GM18519 (cell line): ENCODE results near the gene ACVRL1.

ENCODE experiments used
- ATAC-seq: cut with Tn5 transposase; IDR thresholded peaks from one replicate; pipeline ENCODE4 v1.9.1; 2021; ENCODE audit warnings: mild to moderate bottlenecking, moderate library complexity; ENCODE audit not compliant: unreplicated experiment, low FRiP score

The ACVRL1 gene

DNA sequence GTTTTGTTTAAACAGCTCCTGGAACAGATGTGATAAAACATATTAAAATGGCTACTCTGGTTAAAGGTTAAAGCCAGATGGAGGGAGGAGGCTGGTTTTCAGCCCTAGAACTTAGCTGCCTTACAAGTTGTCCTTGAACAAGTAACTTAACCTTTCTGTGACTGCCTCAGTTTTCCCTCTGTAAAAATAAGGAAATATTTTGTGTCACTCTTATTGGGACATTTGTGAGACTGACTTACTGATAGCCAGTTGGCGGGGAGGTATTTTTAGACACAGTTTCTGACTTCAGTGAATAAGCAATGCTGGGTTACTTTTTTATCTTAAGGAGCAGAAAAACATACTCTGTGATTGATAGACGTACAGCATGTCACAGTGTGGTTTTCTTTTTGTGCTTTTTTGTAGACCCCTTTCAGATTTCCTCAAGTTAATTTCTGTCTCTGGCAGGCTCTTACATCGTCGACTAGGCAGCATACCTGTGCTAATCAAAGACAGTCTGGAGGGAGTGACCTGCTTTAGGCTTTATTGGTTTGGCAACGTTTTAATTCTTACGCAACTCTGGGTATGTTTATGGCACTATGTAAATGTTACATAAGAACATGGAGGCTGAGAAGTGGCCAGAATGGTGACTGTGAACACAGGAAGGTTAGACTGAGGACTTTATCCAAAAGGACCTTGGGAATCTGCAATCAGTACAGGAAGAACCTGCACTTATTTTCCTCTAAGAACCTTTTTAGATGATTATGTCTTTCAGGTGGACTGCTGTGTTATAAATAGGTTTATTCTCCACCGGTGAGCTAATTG, 47.5 kb downstream of the ACVRL1 start:
- no peak for ATAC-seq

DNA sequence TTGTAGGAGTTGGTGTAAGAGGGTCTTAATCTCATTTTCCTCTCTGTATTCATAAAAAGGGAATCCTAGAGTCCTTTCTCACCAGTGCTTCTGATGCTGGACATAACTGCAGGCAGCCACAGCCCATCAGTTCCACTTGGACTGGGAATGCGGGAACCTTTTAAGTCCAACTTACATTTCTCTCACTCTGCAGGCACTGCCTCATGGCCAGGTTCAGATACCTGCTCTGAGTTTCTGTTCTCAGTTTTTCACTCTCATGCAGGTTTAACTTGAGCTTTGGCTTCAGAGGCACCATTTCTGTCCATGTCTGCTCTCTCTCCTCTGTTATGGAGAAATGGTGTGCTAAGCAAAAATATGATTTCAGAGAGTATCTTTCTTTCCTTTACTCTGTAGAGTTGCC, 48.4 kb downstream of the ACVRL1 start:
- no peak for ATAC-seq

DNA sequence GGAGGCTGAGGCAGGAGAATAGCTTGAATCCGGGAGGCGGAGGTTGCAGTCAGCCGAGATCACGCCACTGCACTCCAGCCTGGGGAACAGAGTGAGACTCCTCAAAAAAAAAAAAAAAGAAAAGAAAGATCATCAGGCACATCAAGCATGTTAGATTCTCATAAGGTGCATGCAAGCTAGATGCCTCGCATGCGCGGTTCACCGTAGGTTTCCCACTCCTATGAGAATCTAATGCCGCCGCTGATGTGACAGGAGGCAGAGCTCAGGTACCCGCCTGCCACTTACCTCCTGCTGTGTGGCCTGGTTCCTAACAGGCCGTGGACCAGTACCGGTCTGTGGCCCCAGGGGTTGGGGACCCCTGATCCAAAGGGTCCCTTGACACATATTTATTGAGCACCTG, 51.2 kb downstream of the ACVRL1 start:
- no peak for ATAC-seq

DNA sequence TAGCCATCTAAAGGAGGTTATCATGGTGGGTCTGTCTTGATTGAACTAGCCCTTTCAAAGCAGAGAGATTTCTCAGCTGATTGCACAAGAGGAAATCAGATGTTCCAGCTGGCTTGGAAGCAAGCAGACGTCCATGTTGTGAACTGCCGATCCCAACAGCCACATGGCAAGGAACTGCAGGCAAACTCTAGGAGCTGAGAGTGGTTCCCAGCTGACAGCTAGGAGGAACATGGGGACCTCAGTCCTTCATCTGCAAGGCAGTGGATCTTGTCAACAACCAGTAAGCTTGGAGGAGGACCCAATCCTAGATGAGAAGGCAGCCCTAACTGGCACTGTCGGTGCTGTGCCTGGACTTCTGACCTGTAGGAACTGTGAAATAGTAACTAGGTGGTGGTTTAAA, 51.9 kb downstream of the ACVRL1 start:
- ATAC-seq: no peak

DNA sequence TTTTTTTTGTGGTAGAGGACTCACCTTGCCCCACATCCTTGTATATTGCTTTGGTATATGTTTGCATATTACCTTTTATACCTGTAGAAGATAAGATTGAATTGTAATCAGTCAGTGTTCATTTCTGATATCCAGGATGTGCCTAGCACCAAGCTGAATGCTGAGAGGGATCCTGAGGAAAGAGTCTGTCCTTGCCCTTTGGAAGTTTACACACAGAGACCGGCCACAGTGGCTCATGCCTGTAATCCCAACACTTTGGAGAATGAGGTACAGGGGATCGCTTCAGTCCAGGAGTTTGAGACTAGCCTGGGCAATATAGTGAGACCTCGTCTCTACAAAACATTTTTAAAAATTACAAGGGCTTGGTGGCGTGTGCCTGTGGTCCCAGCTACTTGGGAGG, 52.6 kb downstream of the ACVRL1 start:
- no peak for ATAC-seq

DNA sequence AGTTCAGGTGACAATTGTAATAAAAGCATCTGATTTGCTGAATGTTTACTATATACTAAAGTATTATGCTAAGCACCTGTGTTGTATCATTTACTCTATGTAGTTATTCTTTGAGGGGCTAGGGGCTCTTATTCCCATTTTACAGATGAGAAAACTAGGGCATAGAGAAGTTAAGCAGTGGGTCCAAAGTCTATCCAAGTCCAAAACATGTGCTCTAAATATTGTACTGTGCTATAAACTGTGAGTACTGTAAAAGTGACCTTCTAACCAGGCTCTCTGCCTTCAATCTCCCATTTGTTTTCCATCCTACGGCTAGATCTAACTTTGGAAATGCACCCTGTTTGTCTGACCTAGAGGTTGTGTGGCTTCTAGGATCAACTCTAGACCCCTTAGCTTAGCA, 53.2 kb downstream of the ACVRL1 start:
- no peak for ATAC-seq

DNA sequence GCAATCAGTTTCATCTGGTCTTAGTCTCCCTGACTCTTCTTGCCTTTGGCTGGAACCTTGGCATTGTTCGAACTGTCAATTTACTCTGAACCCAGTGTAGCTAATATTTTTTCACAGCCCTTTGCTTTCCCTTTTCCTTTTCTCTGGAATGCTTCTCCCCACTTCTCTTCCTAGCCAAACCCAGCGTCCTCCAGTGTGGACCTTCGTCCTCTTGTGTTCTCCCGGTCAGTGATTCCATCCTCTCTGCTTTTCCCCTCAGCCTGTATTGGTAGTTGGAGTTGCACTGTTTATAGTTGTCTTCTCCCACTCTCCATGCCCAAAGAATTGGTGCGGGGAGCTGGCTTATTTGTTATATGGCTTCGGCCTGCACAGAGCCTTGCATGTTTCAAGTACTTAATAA, 53.6 kb downstream of the ACVRL1 start:
- no peak for ATAC-seq

DNA sequence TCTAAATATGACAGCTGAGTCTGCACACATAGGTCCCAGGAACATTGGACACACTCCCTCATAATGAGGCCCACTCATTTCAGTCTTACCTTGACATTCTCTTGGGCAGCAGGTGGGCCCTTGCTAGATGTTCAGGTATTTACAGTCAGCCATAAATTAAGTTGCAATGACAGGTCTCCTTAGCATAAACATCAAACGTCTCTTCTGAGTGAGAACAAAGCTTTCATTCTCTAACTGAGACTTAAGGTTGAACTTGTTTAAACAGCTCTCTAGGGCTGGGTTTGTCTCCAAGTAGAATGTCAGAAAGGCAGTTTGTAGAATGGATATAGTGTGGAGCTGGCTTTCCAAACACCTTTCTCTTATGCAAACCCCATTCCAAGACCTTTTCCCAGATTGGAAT, 54.5 kb downstream of the ACVRL1 start:
- no peak for ATAC-seq

DNA sequence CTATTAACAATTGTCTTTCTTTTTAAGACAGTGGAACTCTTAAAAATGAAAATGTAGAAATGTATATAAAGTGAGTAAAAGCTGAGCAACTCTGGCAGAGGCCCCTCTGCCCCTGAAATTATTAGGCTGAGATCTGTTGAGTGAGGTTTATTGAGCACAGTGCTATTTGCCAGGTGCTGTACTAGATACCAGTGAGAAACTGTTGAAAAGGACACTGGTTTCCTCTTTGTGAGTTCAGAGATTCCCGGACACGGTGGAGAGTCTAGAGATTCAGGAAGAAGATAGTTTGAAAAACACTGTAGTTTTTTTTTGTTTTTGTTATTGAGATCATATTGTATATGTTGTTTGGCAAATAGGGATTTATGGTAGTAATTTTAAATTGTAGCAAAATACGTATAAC, 55.4 kb downstream of the ACVRL1 start:
- no peak for ATAC-seq

DNA sequence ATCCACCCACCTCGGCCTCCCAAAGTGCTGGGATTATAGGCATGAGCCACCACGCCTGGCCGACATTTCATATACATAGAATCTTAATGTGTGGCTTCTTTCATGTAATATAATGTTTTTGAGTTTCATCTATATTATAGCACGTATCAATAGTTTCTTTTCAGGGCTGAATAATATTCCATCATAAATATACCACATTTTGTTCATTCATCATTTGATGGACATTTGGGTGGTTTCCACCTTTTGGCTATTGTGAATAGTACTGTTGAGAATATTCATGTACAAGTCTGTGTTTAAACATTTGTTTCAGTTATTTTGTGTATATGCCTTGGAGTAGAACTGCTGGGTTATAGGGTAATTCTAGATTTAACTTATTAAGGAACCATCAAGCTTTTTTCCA, 56.2 kb downstream of the ACVRL1 start:
- ATAC-seq: no peak

DNA sequence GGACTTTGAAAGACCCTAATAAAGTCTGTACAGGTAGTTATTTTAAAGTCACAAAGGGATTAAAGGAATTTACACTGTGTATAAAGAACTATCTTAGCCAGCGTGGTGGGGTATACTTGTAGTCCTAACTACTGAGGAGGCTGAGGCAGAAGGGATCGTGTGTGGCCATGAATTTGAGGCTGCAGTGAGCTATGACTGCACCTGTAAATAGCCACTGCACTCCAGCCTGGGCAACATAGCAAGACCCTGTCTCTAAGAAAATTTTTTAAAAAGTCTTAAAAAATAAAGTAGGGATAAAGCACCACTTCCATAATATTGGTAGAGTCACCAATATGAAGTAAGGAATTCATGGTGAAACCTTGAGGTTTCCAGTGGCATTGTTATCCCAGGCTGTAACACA, 62.3 kb downstream of the ACVRL1 start:
- no peak for ATAC-seq

DNA sequence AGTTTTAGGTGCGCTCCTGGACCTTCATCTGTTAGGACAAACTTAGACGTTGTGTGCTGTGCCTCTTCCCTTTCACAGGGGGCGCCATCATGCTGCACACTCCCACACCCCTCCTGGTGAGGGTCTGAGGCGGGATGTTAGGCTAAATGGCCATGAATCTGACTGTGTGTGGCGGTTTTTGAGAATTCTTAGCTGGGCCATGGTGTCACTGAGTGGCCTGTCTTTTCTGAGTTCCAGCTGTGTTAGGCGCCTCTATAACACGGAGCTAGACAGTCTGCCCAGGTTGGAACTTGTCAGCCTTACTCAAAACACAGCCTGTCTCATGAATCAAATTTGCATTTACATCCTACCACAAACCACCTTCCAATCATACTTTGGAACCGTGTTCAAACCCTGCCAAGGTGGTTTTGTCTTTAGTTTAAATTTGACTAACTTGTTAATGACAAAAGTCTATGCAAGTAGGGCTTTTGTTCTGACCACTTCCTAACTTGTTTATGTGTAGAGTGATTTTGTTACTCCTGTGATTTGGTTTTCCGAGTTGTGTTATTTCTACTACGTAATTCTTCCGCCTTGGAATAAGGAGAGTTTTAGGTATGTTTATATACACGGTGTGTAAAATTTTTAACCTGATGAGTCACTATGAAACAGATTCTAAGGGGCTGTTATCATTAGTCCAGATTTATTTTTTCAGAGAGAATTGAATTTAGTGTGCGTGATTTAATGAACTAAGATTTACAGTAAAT, 63.8 kb downstream of the ACVRL1 start:
- peak; percentile 84 for ATAC-seq

DNA sequence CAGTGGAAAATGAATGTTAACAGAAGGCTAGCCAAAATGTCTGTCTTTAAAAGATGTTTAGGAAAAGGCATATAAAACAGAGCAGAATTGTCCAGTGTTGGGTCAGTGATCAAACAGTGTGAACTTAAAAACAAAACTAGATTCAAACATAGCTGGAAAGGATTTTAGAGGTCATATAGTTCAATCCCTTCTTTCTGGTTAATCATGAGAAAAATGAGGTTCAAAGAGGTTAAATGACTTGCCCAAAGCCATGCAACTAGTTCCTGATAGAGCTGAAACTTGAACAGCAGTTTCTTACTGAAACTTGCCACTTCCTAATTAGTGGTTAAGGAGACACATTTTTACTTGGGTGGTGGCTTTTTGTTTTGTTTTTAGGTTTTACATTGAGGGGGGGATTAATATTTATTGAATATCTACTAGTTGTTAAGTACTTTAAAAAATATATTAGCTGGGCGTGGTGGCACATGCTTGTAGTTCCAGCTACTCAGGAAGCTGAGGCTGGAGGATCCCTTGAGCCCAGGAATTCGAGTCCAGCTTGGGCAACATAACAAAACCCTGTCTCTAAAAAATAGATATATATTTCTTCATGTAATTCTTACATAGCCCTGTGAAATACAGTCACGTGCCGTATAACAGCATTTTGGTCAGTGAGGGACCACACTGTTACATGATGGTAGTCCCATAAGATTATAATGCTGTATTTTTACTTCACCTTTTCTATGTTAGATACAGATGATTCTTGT, 64.5 kb downstream of the ACVRL1 start:
- ATAC-seq: no peak

DNA sequence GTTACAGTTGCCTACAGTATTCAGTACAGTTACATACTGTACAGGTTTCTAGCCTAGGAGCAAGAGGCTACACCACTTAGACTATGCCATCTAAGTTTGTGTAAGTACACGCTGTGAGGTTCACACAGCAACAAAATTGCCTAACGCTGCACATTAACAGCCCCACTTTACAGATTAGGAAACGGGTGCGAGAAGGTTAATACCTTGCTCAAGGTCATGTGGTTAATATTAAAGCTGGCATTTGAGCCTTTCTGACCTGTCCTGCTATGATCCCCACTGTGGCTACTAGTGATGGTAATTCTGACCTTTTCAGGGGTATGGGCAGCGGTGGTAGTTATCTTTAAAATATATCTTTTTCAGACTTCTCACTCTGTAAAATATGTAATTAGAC, 65.1 kb downstream of the ACVRL1 start:
- no peak for ATAC-seq

DNA sequence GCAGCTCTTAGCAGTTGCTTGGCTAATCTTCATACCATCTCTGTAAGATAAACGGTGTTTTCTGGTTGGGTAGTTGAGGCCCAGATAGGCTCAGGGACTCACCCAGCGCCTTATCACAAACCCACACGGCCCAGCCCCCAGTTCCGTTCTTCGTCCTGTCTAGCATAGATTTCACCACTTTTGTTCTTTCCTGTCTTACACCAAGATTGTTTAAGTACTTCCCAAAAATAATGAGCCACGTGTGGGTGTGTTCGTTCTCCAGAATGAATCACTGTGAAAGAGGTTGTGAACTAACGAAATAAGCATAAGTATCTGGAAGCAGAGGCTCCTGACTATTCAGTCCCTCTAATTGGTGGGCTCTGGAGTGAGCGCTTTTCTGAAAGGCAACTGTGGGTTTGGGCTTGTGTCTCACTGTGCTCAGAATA, 65.6 kb downstream of the ACVRL1 start:
- no peak for ATAC-seq
